Mesendoderm (in vitro differentiated cells): ENCODE results near the gene NR2F6.

Experiments used
- DNase-seq: peaks from one replicate; pipeline ENCODE4 v3.0.0; 2013
- H2AK5ac ChIP-seq: 2 replicates; pipeline ENCODE4 v1.6.1; 2013; ENCODE audit warnings: low read length, inconsistent platforms
- H2BK120ac ChIP-seq: 2 replicates; pipeline ENCODE4 v1.6.1; 2013; ENCODE audit warnings: low read depth, mild to moderate bottlenecking, low read length, moderate library complexity, mixed read lengths
- H2BK15ac ChIP-seq: replicated peaks from 2 replicates; pipeline ENCODE4 v1.6.1; 2013; ENCODE audit warnings: low read depth, mild to moderate bottlenecking, moderate library complexity
- H2BK5ac ChIP-seq: 2 replicates; pipeline ENCODE4 v1.6.1; 2013; ENCODE audit warnings: low read length, inconsistent platforms
- H3K18ac ChIP-seq: 2 replicates; pipeline ENCODE4 v1.6.1; 2013; ENCODE audit warnings: mild to moderate bottlenecking, low read length, mixed read lengths
- H3K23ac ChIP-seq: one replicate; pipeline ENCODE4 v1.6.1; 2013; ENCODE audit warnings: low read length
- H3K27ac ChIP-seq: 2 replicates; pipeline ENCODE4 v1.5.1; 2013; ENCODE audit warnings: low read depth, mild to moderate bottlenecking, inconsistent platforms, low read length, moderate library complexity
- H3K27me3 ChIP-seq: 2 replicates; pipeline ENCODE4 v1.6.1; 2013; ENCODE audit warnings: low read length, control low read depth, mild to moderate bottlenecking, inconsistent platforms; ENCODE audit not compliant: insufficient read depth, poor library complexity
- H3K36me3 ChIP-seq: 2 replicates; pipeline ENCODE4 v1.6.1; 2013; ENCODE audit warnings: low read length, inconsistent platforms; ENCODE audit not compliant: control insufficient read depth, insufficient read depth
- H3K4ac ChIP-seq: one replicate; pipeline ENCODE4 v1.6.1; 2013; ENCODE audit warnings: low read depth, mild to moderate bottlenecking, low read length, moderate library complexity
- H3K4me1 ChIP-seq: 2 replicates; pipeline ENCODE4 v1.6.1; 2013; ENCODE audit warnings: low read depth, low read length, inconsistent platforms; ENCODE audit not compliant: control insufficient read depth
- H3K4me2 ChIP-seq: 2 replicates; pipeline ENCODE4 v1.6.1; 2013; ENCODE audit warnings: low read length
- H3K4me3 ChIP-seq: 2 replicates; pipeline ENCODE4 v1.5.1; 2013; ENCODE audit warnings: mild to moderate bottlenecking, low read length
- H3K56ac ChIP-seq: one replicate; pipeline ENCODE4 v1.6.1; 2013; ENCODE audit warnings: low read length
- H3K79me1 ChIP-seq: 2 replicates; pipeline ENCODE4 v1.6.1; 2013; ENCODE audit warnings: low read length, inconsistent platforms
- H3K79me2 ChIP-seq: 2 replicates; pipeline ENCODE4 v1.6.1; 2013; ENCODE audit warnings: mild to moderate bottlenecking, low read length; ENCODE audit not compliant: control insufficient read depth, insufficient read depth
- H3K9ac ChIP-seq: 2 replicates; pipeline ENCODE4 v1.6.1; 2013; ENCODE audit warnings: low read length, inconsistent platforms
- H4K5ac ChIP-seq: one replicate; pipeline ENCODE4 v1.6.1; 2013; ENCODE audit warnings: low read length
- H4K8ac ChIP-seq: one replicate; pipeline ENCODE4 v1.6.1; 2013; ENCODE audit warnings: low read depth, mild to moderate bottlenecking, control low read depth, low read length, moderate library complexity
- WGBS: extraction: QIAGEN DNeasy Blood & Tissue Kit; methylation state at CpG from one replicate; pipeline ENCODE4 v1.1.7; 2013; ENCODE audit warnings: low lambda C conversion rate, missing lambda C conversion rate; ENCODE audit not compliant: insufficient coverage; ENCODE audit errors: extremely low coverage; 5-methylcytosine and 5-hydroxymethylcytosine counted together

The NR2F6 gene

DNA sequence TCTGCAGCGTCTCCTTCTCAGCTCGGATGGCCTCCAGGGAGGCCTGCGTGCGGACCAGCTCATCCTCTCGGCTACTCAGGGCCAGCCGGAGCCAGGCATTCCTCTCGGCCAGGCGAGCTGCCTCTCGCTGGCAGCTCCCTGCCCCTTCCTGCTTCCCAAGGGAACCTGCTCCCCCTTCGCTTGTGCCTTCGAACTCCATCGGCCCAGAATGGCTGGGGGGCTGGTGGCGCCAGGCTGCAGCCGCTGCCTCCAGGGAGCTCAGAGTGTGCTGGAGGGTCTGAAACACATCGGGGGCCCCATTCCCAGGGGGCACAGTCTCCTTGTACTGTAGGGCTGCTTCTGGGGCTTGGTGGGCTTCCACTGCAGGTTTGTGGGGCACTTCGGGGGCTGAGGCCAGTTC, 16.8 kb upstream of the NR2F6 start:
- H3K4me2 ChIP-seq = no peak overlapping the region
- no peak overlapping the region for H3K4ac ChIP-seq
- H3K36me3 ChIP-seq = no peaks in the 10 kb centered on the region
- H4K8ac ChIP-seq = no peak overlapping the region
- H3K9ac ChIP-seq = no peak overlapping the region
- no peak overlapping the region for H2BK5ac ChIP-seq
- no peaks in the 10 kb centered on the region for H3K79me1 ChIP-seq
- H3K56ac ChIP-seq = no peak overlapping the region
- H3K27ac ChIP-seq = no peak overlapping the region
- no peak overlapping the region for H3K4me3 ChIP-seq
- no peaks in the 10 kb centered on the region for H3K27me3 ChIP-seq
- H3K18ac ChIP-seq = no peak overlapping the region
- H3K79me2 ChIP-seq = no peaks in the 10 kb centered on the region
- DNase-seq = no peak
- H3K23ac ChIP-seq = no peak overlapping the region
- H3K4me1 ChIP-seq = peaks cover 2% of the 10 kb centered on the region
- no peak overlapping the region for H4K5ac ChIP-seq
- H2BK15ac ChIP-seq = no peak overlapping the region
- no CpG with 5 or more reads among the region's 16 CpGs for WGBS
- no peak overlapping the region for H2AK5ac ChIP-seq
- H2BK120ac ChIP-seq = no peak overlapping the region

DNA sequence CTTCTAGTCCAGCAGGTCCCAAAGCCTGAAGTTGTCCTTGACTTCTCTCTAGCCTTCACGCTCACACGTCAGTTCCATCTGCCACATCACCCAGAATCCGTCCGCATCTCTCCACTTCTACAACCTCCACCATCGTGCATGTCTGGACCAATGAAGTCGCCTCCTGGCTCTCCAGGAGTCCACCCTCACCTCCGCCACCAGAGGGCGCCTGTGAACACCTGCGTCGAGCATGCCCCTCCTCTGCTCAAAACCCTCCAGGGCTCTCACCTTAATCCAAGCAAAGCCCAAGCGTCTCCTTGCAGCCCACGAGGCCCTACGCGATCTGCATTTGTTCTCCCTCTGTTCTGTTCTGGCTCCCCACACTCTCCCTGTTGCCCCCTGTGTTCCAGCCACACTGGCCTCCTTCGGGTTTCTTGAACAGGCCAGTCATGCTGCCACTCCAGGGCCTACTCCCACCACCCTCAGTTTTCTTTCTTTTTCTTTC, 15.2 kb upstream of the NR2F6 start:
- Histone ChIP-seq H3K4me1 (peaks cover 2% of the 10 kb centered on the region), H3K56ac (peak overlapping the region; percentile 74), H2BK120ac (no peak overlapping the region), H3K4me2 (no peak overlapping the region), H2BK15ac (no peak overlapping the region), H2AK5ac (no peak overlapping the region), H3K36me3 (no peaks in the 10 kb centered on the region), H3K23ac (no peak overlapping the region), H3K4ac (no peak overlapping the region), H3K18ac (no peak overlapping the region), H2BK5ac (no peak overlapping the region), H3K79me2 (no peaks in the 10 kb centered on the region), H3K27me3 (no peaks in the 10 kb centered on the region), H3K4me3 (no peak overlapping the region), H3K9ac (no peak overlapping the region), H3K27ac (no peak overlapping the region), H4K8ac (no peak overlapping the region), H4K5ac (no peak overlapping the region), H3K79me1 (no peaks in the 10 kb centered on the region)
- peak; percentile 96 for DNase-seq
- no CpG with 5 or more reads among the region's 15 CpGs for WGBS

DNA sequence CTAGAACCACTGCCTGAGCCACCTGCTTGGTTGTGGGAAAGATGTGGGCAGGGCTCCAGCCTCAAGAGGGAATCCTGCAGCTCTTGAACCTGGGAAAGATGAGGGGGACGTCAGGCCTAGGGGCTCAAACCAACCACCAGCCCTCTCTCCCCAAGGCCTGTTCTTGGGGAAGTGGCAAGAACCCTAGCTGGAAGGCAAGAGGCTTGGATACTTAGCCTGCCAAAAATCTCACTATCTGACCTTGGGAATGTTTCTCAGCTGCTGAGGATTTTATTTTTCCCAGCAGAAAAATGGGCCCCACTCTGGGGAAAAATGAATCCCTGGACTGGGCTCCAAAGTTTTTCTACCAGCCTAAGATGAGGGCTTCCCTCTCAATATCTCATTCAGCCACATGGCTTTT, 14.2 kb upstream of the NR2F6 start:
- H3K36me3 ChIP-seq = no peaks in the 10 kb centered on the region

DNA sequence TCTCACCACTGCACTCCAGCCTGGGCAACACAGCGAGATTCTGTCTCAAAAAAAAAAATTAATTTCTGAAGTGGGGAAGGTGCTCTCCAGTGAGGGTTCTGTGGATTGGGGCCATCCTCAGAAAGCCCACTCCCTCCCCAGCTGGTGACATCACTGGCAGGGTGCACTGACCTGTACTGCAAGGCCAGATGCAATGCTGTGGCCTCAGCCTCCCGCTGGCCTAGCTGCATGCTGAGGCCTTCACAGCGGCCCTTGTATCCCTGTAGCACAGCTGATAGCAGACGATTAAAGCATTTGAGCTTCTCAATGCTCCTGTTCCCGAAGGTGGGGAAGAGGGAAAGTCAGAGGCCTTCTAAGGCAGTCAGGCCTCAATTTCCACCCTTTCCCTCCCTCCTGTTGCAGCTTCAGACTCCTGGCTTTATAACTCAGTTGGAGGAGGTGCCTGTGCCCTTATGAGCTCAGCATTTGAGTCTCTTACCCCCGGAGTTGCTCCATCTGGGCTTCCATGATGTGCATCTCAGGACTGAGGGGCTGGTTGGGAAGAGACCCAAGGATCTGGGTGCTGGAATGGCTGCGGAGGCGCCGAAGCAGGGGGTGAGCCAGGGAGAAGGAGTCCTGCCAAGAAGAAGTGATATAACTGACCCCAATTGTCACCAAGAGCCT, 13.5 kb upstream of the NR2F6 start:
- H3K4me3 ChIP-seq = no peak overlapping the region

More for the DNA sequence above, 14.2 kb upstream of the NR2F6 start:
- no peak overlapping the region for H4K5ac ChIP-seq
- no peak for DNase-seq
- no peaks in the 10 kb centered on the region for H3K27me3 ChIP-seq
- no peak overlapping the region for H3K27ac ChIP-seq
- no peak overlapping the region for H3K4me2 ChIP-seq
- H4K8ac ChIP-seq = no peak overlapping the region
- H3K4ac ChIP-seq = no peak overlapping the region
- no CpG with 5 or more reads among the region's 1 CpG for WGBS
- no peak overlapping the region for H2BK5ac ChIP-seq
- H2AK5ac ChIP-seq = no peak overlapping the region
- H3K9ac ChIP-seq = no peak overlapping the region
- no peak overlapping the region for H3K4me3 ChIP-seq
- peaks cover 2% of the 10 kb centered on the region for H3K4me1 ChIP-seq
- no peak overlapping the region for H3K56ac ChIP-seq
- no peaks in the 10 kb centered on the region for H3K79me1 ChIP-seq
- no peak overlapping the region for H3K23ac ChIP-seq
- H3K18ac ChIP-seq = no peak overlapping the region
- H2BK120ac ChIP-seq = no peak overlapping the region
- no peak overlapping the region for H2BK15ac ChIP-seq
- H3K79me2 ChIP-seq = no peaks in the 10 kb centered on the region

DNA sequence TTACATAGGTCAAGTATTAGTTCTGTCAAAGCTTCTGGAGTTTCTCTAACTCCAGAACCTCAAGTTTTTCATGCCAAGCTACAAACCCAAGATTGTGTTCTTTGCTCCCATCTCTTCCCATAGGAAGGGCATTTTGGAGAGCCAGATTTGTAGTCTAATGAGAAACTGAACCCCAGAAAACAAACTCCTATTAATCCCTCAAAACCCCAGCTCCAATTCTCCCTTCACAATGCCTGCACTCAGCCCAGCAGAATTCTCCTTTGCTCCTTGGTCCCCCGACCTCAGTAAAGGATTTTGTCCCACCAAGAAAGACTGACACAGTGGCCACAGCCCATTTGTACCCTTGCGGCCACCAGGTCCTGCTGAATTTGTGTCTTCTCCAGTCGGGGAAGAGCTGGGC, 10.4 kb upstream of the NR2F6 start:
- Histone ChIP-seq H3K9ac (no peak overlapping the region), H2BK15ac (no peak overlapping the region), H3K18ac (no peak overlapping the region), H3K4me1 (no peaks in the 10 kb centered on the region), H2BK5ac (no peak overlapping the region), H3K4me3 (no peak overlapping the region), H3K4ac (no peak overlapping the region), H3K27ac (no peak overlapping the region), H2BK120ac (no peak overlapping the region), H2AK5ac (no peak overlapping the region), H3K79me2 (no peaks in the 10 kb centered on the region), H4K8ac (no peak overlapping the region), H3K27me3 (no peaks in the 10 kb centered on the region), H3K23ac (no peak overlapping the region), H3K36me3 (no peaks in the 10 kb centered on the region), H3K56ac (no peak overlapping the region), H3K79me1 (no peaks in the 10 kb centered on the region), H3K4me2 (no peak overlapping the region), H4K5ac (no peak overlapping the region)
- no peak for DNase-seq
- no CpG with 5 or more reads among the region's 3 CpGs for WGBS

More for the DNA sequence above, 13.5 kb upstream of the NR2F6 start:
- H3K9ac ChIP-seq = no peak overlapping the region
- peak; percentile 74 for DNase-seq
- no peak overlapping the region for H3K27ac ChIP-seq
- no peak overlapping the region for H3K4ac ChIP-seq
- H3K18ac ChIP-seq = no peak overlapping the region
- no peaks in the 10 kb centered on the region for H3K4me1 ChIP-seq
- H3K4me2 ChIP-seq = no peak overlapping the region
- H3K23ac ChIP-seq = no peak overlapping the region
- H3K36me3 ChIP-seq = no peaks in the 10 kb centered on the region
- no peak overlapping the region for H4K5ac ChIP-seq
- no peak overlapping the region for H4K8ac ChIP-seq
- H3K79me2 ChIP-seq = no peaks in the 10 kb centered on the region
- H2BK15ac ChIP-seq = no peak overlapping the region
- no peak overlapping the region for H3K56ac ChIP-seq
- H2BK120ac ChIP-seq = no peak overlapping the region
- H3K27me3 ChIP-seq = no peaks in the 10 kb centered on the region
- H2BK5ac ChIP-seq = no peak overlapping the region
- H3K79me1 ChIP-seq = no peaks in the 10 kb centered on the region
- no peak overlapping the region for H2AK5ac ChIP-seq
- WGBS = no CpG with 5 or more reads among the region's 9 CpGs

DNA sequence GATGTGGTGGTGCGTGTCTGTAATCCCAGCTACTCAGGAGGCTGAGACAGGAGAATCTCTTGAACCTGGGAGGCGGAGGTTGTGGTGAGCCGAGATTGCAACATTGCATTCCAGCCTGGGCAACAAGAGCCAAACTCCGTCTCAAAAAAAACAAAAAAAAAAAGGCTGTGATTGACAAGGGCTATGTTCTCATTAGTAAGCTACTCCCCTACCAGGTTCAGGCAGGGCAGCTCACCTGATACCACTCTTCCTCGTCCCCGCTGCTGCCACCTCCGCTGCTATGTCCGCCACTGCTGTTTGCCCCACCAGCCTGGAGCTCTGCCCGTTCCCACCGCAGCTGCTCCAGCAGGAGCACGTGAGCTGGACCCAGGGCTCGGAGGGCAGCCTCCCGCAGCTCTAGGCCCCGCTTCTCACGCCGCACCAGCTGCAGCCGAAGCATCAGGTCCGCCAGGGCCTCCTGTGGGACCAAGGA, 9.5 kb upstream of the NR2F6 start:
- Histone ChIP-seq H3K36me3 (no peaks in the 10 kb centered on the region), H3K4me1 (no peaks in the 10 kb centered on the region), H3K4me2 (no peak overlapping the region), H3K56ac (no peak overlapping the region), H3K9ac (no peak overlapping the region), H2BK5ac (no peak overlapping the region), H2BK15ac (no peak overlapping the region), H3K23ac (no peak overlapping the region), H3K18ac (no peak overlapping the region), H3K79me1 (no peaks in the 10 kb centered on the region), H3K4ac (no peak overlapping the region), H3K79me2 (no peaks in the 10 kb centered on the region), H3K4me3 (no peak overlapping the region), H3K27ac (no peak overlapping the region), H2AK5ac (no peak overlapping the region), H4K5ac (no peak overlapping the region), H3K27me3 (no peaks in the 10 kb centered on the region), H4K8ac (no peak overlapping the region), H2BK120ac (no peak overlapping the region)
- WGBS = no CpG with 5 or more reads among the region's 18 CpGs
- DNase-seq = no peak
